NCI-H774 (cell line): ENCODE measurements around the gene ITM2B.
"Not testable (repeated sequence)": the region's sequence is repeated elsewhere in the genome, so short reads cannot be mapped to it uniquely, and the experiment has no call there.

ENCODE experiments used
- DNase-seq: peaks from one replicate; lab custom pipeline; 2025; lab: John Stamatoyannopoulos, UW

The ITM2B gene

GRCh38 chr13:48230541-48230940 lies 2.5 kb upstream of the ITM2B start:
- no peak for DNase-seq

- no peak for DNase-seq
Measured at GRCh38 chr13:48231080-48231479, 1.9 kb upstream of the ITM2B start.

- no peak for DNase-seq
Measured at GRCh38 chr13:48231933-48232332, 1.1 kb upstream of the ITM2B start.

- no peak for DNase-seq
Measured at GRCh38 chr13:48232420-48233045, 473 bp upstream of the ITM2B start.

- DNase-seq: no peak
Measured at GRCh38 chr13:48233889-48234488, 983 bp downstream of the ITM2B start.

GRCh38 chr13:48234566-48235340 lies 1.7 kb downstream of the ITM2B start:
- no peak for DNase-seq

GRCh38 chr13:48235341-48236135 lies 2.5 kb downstream of the ITM2B start:
- DNase-seq: no peak

GRCh38 chr13:48236528-48237353 lies 3.7 kb downstream of the ITM2B start:
- no peak for DNase-seq

- DNase-seq: not testable (repeated sequence)
Measured at GRCh38 chr13:48239369-48239768, 6.4 kb downstream of the ITM2B start.

GRCh38 chr13:48241651-48242050 lies 8.6 kb downstream of the ITM2B start:
- no peak for DNase-seq

GRCh38 chr13:48242677-48243076 lies 9.7 kb downstream of the ITM2B start:
- no peak for DNase-seq

GRCh38 chr13:48244159-48244558 lies 11.2 kb downstream of the ITM2B start:
- no peak for DNase-seq

GRCh38 chr13:48246102-48246501 lies 13.1 kb downstream of the ITM2B start:
- no peak for DNase-seq

- DNase-seq: no peak
Measured at GRCh38 chr13:48249018-48249417, 16.0 kb downstream of the ITM2B start.

GRCh38 chr13:48251611-48252081 lies 18.6 kb downstream of the ITM2B start:
- DNase-seq: no peak

- DNase-seq: no peak
Measured at GRCh38 chr13:48252176-48252575, 19.2 kb downstream of the ITM2B start.

GRCh38 chr13:48253849-48254248 lies 20.8 kb downstream of the ITM2B start:
- no peak for DNase-seq

- no peak for DNase-seq
Measured at GRCh38 chr13:48255090-48255489, 22.1 kb downstream of the ITM2B start.

- DNase-seq: no peak
Measured at GRCh38 chr13:48255954-48256353, 22.9 kb downstream of the ITM2B start.

GRCh38 chr13:48258002-48258401 lies 25.0 kb downstream of the ITM2B start:
- DNase-seq: no peak

- DNase-seq: no peak
Measured at GRCh38 chr13:48258430-48258829, 25.4 kb downstream of the ITM2B start.
